GM21529 (cell line): Measurements from ENCODE around the gene C17orf78.
"Not testable (repeated sequence)": the region's sequence is repeated elsewhere in the genome, so short reads cannot be mapped to it uniquely, and the experiment has no call there.

Experiments
- ATAC-seq: cut with Tn5 transposase; IDR thresholded peaks from one replicate; pipeline ENCODE4 v1.9.1; 2021; ENCODE audit not compliant: unreplicated experiment

The C17orf78 gene

DNA sequence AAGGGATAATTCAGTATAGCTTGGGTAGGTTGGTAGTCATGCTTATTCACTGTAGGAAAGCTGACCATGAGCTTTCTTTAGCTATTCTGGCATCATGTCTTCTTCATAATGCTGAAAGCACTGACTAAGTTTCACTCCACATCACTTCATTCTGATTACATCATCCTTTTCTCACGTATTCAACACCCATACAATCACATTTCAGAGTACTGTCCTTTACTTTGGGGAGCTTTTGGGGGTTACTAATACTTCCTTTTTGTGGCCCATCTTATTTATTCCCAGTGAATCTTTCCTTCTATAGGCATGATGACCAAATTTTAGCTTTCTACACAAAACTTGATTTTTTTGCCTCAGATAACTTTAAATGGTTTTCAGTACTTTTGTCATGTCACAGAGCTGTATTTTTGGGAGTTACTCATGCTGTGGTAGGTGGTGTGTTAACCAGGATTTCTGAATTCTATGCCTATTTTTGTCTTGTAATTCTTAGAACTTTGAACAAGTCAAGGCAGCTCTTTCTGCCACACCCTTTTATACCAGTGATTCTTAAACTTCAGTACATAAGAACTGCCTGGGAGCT lies 54.4 kb downstream of the C17orf78 start:
- no peak for ATAC-seq

GRCh38 chr17:37432671-37433070 lies 56.9 kb downstream of the C17orf78 start:
- ATAC-seq, result no peak

GRCh38 chr17:37438141-37438540 lies 62.4 kb downstream of the C17orf78 start:
- ATAC-seq, result no peak

DNA sequence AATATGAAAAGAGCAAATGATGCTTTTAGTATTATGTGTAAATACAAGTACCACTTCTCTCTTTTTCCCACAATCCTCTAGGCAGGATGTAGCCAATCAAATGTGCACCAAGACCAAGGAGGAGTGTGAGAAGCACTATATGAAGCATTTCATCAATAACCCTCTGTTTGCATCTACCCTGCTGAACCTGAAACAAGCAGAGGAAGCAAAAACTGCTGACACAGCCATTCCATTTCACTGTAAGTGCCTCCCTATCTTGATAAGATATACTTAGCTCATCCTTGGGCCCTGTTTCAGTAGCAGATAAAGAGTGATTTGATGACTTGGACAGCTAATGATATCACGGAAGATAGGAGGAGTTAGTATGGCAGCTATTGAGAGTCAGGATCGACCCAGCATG lies 64.6 kb downstream of the C17orf78 start:
- ATAC-seq, result no peak

DNA sequence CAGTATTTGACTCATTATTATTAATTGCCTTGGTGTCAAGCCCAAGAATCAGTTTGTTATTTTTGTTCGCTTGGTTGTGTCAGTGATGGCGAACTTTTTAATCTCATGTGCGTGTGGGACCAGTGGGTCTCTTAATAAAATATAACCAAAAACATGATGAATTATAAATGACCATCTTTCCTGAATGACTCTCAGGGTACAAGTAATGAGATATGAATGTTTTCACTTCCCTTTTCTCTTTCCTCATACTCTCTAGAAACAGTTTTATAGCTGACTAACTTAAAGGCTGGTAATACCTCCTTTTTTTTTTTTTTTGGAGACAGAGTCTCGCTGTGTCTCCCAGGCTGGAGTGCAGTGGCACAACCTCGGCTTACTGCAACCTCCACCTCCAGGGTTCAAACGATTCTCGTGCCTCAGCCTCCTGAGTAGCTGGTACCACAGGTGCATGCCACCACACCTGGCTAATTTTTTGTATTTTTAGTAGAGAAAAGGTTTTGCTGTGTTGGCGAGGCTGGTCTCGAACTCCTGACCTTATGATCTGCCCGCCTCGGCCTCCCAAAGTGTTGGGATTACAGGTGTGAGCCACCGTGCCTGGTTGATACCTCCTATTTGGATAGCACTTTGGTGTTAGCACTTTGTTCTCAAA lies 65.7 kb downstream of the C17orf78 start:
- ATAC-seq, result not testable (repeated sequence)
